ENCODE data around the gene FER. TPM values are rescaled to one million over a fixed set of nuclear protein-coding genes. Genes with fewer than 3 reads are reported as not detected.

The FER gene
- total RNA-seq, 4 donors from 2014 or later: 13.4 to 30.0 (median 19.6) TPM

DNA sequence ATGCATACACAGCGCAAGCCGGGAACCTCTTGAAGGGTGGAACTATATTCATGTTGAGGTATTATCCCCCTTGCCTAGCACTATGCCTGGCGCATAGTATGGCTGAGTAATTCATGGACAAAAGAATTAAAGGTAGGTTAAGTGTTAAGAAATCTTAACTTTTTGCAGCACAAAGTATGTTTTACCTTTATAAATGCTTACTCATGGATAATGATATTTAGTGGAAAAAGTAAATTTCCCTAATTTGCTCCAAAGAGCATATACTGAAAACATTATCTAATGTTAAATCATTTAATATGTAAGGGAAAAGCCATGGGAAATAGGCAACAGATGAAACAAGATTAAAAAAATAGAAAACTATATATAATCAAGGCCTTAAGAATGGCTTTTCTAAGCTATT is 365.9 kb downstream of the FER start:
- TF ChIP-seq POLR2A (IDR thresholded peaks at IDR 0.05) (no peak), CTCF (IDR thresholded peaks at IDR 0.05) (no peak)
- intact Hi-C loops (cut with DNase I): no loop called here

DNA sequence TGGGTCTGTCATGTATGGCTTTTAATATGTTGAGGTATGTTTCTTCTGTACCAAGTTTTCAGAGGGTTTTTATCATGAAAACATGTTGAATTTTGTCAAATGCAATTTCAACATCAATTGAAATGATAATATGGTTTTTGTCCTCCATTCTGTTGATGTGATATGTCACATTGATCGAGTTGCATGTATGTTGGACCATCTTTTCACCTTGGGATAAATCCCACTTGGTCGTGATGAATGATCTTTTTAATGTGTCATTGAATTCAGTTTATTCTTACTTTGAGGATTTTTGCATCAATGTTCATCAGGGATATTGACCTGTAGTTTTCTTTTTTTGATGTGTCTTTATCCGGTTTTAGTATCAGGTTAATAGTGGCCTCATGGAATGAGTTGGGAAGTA is 373.5 kb downstream of the FER start:
- Histone ChIP-seq H3K36me3 (no peaks in the 10 kb centered on the region), H3K27me3 (no peaks in the 10 kb centered on the region), H3K4me1 (no peaks in the 10 kb centered on the region), H3K27ac (no peak overlapping the region), H3K4me3 (no peak overlapping the region), H3K9me3 (peaks cover 0 to 7% (median 0%) of the 10 kb centered on the region in 3 donors)
- no peak for DNase-seq
- no peak for TF ChIP-seq POLR2A (IDR thresholded peaks at IDR 0.05)
- TF ChIP-seq CTCF (IDR thresholded peaks at IDR 0.05): no peak
- 85 to 93% methylated on average over 3 of the region's 3 CpGs for WGBS, 2 donors
- intact Hi-C loops (cut with DNase I): no loop called here

More for the DNA sequence above, 365.9 kb downstream of the FER start:
- no peak for DNase-seq
- Histone ChIP-seq H3K4me3 (no peak overlapping the region), H3K9me3 (no peaks in the 10 kb centered on the region), H3K27ac (no peak overlapping the region), H3K27me3 (no peaks in the 10 kb centered on the region), H3K36me3 (no peaks in the 10 kb centered on the region), H3K4me1 (no peaks in the 10 kb centered on the region)
- 93 to 98% methylated on average over 3 of the region's 3 CpGs for WGBS, 2 donors

DNA sequence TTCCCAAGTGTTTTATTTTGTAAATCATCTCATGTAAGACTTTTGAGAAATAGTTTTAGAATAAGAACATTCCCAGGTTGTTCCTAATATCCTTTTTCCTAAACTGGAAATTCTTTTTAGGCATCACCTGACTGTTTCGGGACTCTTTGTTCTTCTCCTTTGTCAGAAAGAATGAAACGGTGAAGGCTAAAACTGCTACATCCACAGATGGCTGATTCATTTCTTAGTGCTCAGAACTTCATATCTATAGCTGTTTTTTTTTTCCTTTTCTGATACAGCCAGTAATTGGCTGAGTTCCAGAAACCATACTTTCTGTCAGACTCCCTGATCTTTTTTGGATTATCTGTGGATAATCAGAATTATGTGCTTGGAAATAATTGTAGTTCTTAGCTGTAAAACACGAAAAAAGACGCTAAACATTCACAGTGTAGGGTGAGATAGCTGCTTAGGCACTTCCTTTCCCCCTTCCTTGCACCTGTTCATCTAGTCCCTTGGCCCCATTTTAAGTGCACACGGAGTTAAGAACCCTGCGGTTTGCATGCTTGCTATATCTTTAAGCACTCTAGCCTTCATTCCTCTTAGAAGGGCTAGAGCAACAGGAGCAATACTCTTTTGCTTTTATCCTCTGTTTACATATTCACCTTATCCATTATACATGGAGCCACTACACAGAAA is 378.2 kb downstream of the FER start:
- no peak for DNase-seq
- H3K27ac ChIP-seq: no peak overlapping the region
- no peaks in the 10 kb centered on the region for H3K36me3 ChIP-seq
- H3K4me3 ChIP-seq: no peak overlapping the region
- intact Hi-C loops (cut with DNase I): no loop called here
- peaks cover 0 to 6% (median 0%) of the 10 kb centered on the region in 3 donors for H3K9me3 ChIP-seq
- WGBS, 2 donors: 85 to 87% methylated on average over 6 of the region's 6 CpGs
- H3K4me1 ChIP-seq: no peaks in the 10 kb centered on the region
- no peaks in the 10 kb centered on the region for H3K27me3 ChIP-seq
- no peak for TF ChIP-seq CTCF (IDR thresholded peaks at IDR 0.05)
- no peak for TF ChIP-seq POLR2A (IDR thresholded peaks at IDR 0.05)

DNA sequence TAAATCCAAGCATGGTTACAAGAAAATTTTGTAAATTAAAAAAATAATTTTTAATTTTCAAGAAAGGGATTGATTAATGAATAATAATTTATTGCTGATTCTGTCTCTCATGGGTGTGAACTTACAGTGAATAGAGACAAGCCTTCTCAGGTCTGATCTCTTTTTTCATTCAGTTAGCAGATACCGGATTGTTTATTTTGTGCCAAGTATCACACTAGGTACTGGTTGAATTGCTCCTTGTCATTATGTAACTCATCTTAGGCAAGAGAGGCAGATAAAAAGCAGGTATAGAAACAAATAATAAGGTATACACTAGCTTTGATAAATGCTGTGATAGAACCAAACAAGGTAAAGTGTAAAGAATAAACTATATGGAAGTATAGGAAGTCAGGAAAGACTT is 378.8 kb downstream of the FER start:
- no peak overlapping the region for H3K4me3 ChIP-seq
- WGBS, 2 donors: 50 to 57% methylated on average over 1 of the region's 1 CpG
- TF ChIP-seq CTCF (IDR thresholded peaks at IDR 0.05) (no peak), POLR2A (IDR thresholded peaks at IDR 0.05) (no peak)

GRCh38 chr5:109136906-109137305 is 389.2 kb downstream of the FER start:
- Histone ChIP-seq H3K27me3 (no peaks in the 10 kb centered on the region), H3K4me1 (peaks cover 0 to 6% (median 0%) of the 10 kb centered on the region in 3 donors), H3K4me3 (no peak overlapping the region), H3K9me3 (no peaks in the 10 kb centered on the region), H3K27ac (no peak overlapping the region), H3K36me3 (no peaks in the 10 kb centered on the region)
- TF ChIP-seq CTCF (IDR thresholded peaks at IDR 0.05) (no peak), POLR2A (IDR thresholded peaks at IDR 0.05) (no peak)
- intact Hi-C loops (cut with DNase I): no loop called here
- 45 to 61% methylated on average over 2 of the region's 2 CpGs for WGBS, 2 donors
- no peak for DNase-seq

More for the DNA sequence above, 378.8 kb downstream of the FER start:
- Histone ChIP-seq H3K9me3 (peaks cover 0 to under 1% (median 0%) of the 10 kb centered on the region in 3 donors), H3K36me3 (no peaks in the 10 kb centered on the region), H3K4me1 (no peaks in the 10 kb centered on the region), H3K27ac (no peak overlapping the region), H3K27me3 (no peaks in the 10 kb centered on the region)
- no peak for DNase-seq
- intact Hi-C loops (cut with DNase I): no loop called here
